ENCODE results near the gene LIMA1.

The LIMA1 gene

GRCh38 chr12:50212071-50212467 lies 71.3 kb downstream of the LIMA1 start:
- no peak for TF ChIP-seq CTCF (conservative IDR thresholded peaks at IDR 0.05)
- no peak for TF ChIP-seq ZFX (IDR thresholded peaks at IDR 0.05)
- no peak overlapping the region for H3K27ac ChIP-seq

GRCh38 chr12:50211392-50212070 lies 71.8 kb downstream of the LIMA1 start:
- TF ChIP-seq CTCF (conservative IDR thresholded peaks at IDR 0.05): no peak
- TF ChIP-seq ZFX (IDR thresholded peaks at IDR 0.05): no peak
- H3K27ac ChIP-seq: no peak overlapping the region

- H3K27ac ChIP-seq: no peak overlapping the region
- TF ChIP-seq ZFX (IDR thresholded peaks at IDR 0.05) (no peak), CTCF (conservative IDR thresholded peaks at IDR 0.05) (no peak)
These were observed 75.9 kb downstream of the LIMA1 start for GRCh38 chr12:50207424-50207823.

GRCh38 chr12:50205648-50206047 lies 77.7 kb downstream of the LIMA1 start:
- TF ChIP-seq ZFX (IDR thresholded peaks at IDR 0.05): no peak
- no peak for TF ChIP-seq CTCF (conservative IDR thresholded peaks at IDR 0.05)
- no peak overlapping the region for H3K27ac ChIP-seq

GRCh38 chr12:50203691-50204090 lies 79.6 kb downstream of the LIMA1 start:
- peak overlapping the region; percentile 67 for H3K27ac ChIP-seq
- TF ChIP-seq ZFX (IDR thresholded peaks at IDR 0.05): no peak
- TF ChIP-seq CTCF (conservative IDR thresholded peaks at IDR 0.05): no peak

GRCh38 chr12:50201987-50202521 lies 81.3 kb downstream of the LIMA1 start:
- TF ChIP-seq CTCF (conservative IDR thresholded peaks at IDR 0.05): no peak
- H3K27ac ChIP-seq: peak overlapping the region; percentile 67

GRCh38 chr12:50200552-50201273 lies 82.6 kb downstream of the LIMA1 start:
- H3K27ac ChIP-seq: no peak overlapping the region
- TF ChIP-seq ZFX (IDR thresholded peaks at IDR 0.05) (no peak), CTCF (conservative IDR thresholded peaks at IDR 0.05) (no peak)
